Testis (tissue), 3 donors: ENCODE data around the gene DDX1. TPM values are rescaled to one million over a fixed set of nuclear protein-coding genes. Genes with fewer than 3 reads are reported as not detected.

Experiments
- DNase-seq: peaks from one replicate; pipeline ENCODE4 v3.0.0-alpha.2; 2019
- H3K27ac ChIP-seq, 2 donors: fragments of 200-600 bp; sonication (generic); one replicate each; pipeline ENCODE4 v1.5.1; 2019
- H3K27me3 ChIP-seq: fragments of 200-600 bp; sonication (generic); one replicate; pipeline ENCODE4 v1.5.1; 2019
- H3K36me3 ChIP-seq: fragments of 200-600 bp; sonication (generic); one replicate; pipeline ENCODE4 v1.5.1; 2017; ENCODE audit warnings: low read depth; ENCODE audit errors: missing control alignments
- H3K4me1 ChIP-seq: fragments of 200-600 bp; sonication (generic); one replicate; pipeline ENCODE4 v1.5.1; 2019
- H3K4me3 ChIP-seq, 2 donors: fragments of 200-600 bp; sonication (generic); one replicate each; pipeline ENCODE4 v1.5.1; 2017 to 2019
- H3K9me3 ChIP-seq: fragments of 200-600 bp; sonication (generic); one replicate; pipeline ENCODE4 v1.5.1; 2017
- CTCF ChIP-seq, 3 experiments: fragments of 450-650 bp in 2 of 3; fragments of 200-600 bp in 1 of 3; sonication (generic) in 1 of 3; IDR thresholded peaks; one replicate each; pipeline ENCODE4 v1.5.1; 2016 to 2019; ENCODE audit warnings: antibody characterized with exemption in 3 of 3, mild to moderate bottlenecking in 2 of 3, moderate library complexity in 1 of 3
- POLR2A ChIP-seq: fragments of 450-650 bp; IDR thresholded peaks from one replicate; pipeline ENCODE4 v1.6.1; 2017; ENCODE audit warnings: antibody characterized with exemption, mild to moderate bottlenecking, moderate library complexity
- WGBS, 2 donors: methylation state at CpG; one replicate each; pipeline ENCODE4 v1.1.5; 2018; 5-methylcytosine and 5-hydroxymethylcytosine counted together
- intact Hi-C: fragments of 100-400 bp; cut with DNase I; formaldehyde crosslinking; loops from one replicate; pipeline ENCODE4 v1.15.1; 2023; ENCODE audit warnings: low total_unique reads
- polyA plus RNA-seq: library from polyadenylated mRNA; stranded (reverse); fragments of 350-450 nt; fragmentation: Illumina TruSeq; extraction: RNeasy Lipid Tissue Mini Kit (QIAGEN cat#74804); gene quantifications from one replicate; pipeline ENCODE4 v1.2.3, GENCODE V29; 2014; ENCODE audit warnings: low read depth, low replicate concordance; ENCODE audit not compliant: insufficient read depth
- total RNA-seq, 2 donors: library from RNA; depleted of rRNA; stranded (reverse); fragments of >200 nt; gene quantifications; one replicate each; pipeline ENCODE4 v1.2.3, GENCODE V29; 2016

The DDX1 gene
- total and polyA plus RNA-seq, 3 donors from 2014 or later = 60.4 to 66.9 (median 65.0) TPM

GRCh38 chr2:15673919-15674636, 82.4 kb downstream of the DDX1 start:
- WGBS, 2 donors = 81 to 91% methylated on average over 7 of the region's 7 CpGs
- no peak for DNase-seq
- TF ChIP-seq CTCF (IDR thresholded peaks at IDR 0.05) (no peak), POLR2A (no peak)
- H3K36me3 ChIP-seq = no peaks in the 10 kb centered on the region
- no peaks in the 10 kb centered on the region for H3K27me3 ChIP-seq
- intact Hi-C loops = no loop called here
- H3K4me3 ChIP-seq = no peak overlapping the region
- no peaks in the 10 kb centered on the region for H3K4me1 ChIP-seq
- H3K27ac ChIP-seq = no peak overlapping the region
- no peaks in the 10 kb centered on the region for H3K9me3 ChIP-seq

GRCh38 chr2:15674637-15675455, 83.2 kb downstream of the DDX1 start:
- no peak for DNase-seq
- Histone ChIP-seq H3K27me3 (no peaks in the 10 kb centered on the region), H3K9me3 (no peaks in the 10 kb centered on the region), H3K4me1 (no peaks in the 10 kb centered on the region), H3K4me3 (no peak overlapping the region), H3K36me3 (no peaks in the 10 kb centered on the region), H3K27ac (no peak overlapping the region)
- TF ChIP-seq POLR2A (no peak), CTCF (IDR thresholded peaks at IDR 0.05) (no peak)
- 91 to 93% methylated on average over 16 of the region's 16 CpGs for WGBS, 2 donors
- intact Hi-C loops = no loop called here

GRCh38 chr2:15675456-15676195, 84.0 kb downstream of the DDX1 start:
- H3K9me3 ChIP-seq = no peaks in the 10 kb centered on the region
- no peak overlapping the region for H3K27ac ChIP-seq
- TF ChIP-seq POLR2A (no peak), CTCF (IDR thresholded peaks at IDR 0.05) (no peak)
- 86 to 88% methylated on average over 9 to 10 of the region's 10 CpGs for WGBS, 2 donors
- H3K4me1 ChIP-seq = no peaks in the 10 kb centered on the region
- H3K4me3 ChIP-seq = no peak overlapping the region
- DNase-seq = no peak
- H3K36me3 ChIP-seq = no peaks in the 10 kb centered on the region
- intact Hi-C loops = no loop called here
- no peaks in the 10 kb centered on the region for H3K27me3 ChIP-seq

- WGBS, 2 donors = 32 to 33% methylated on average over 9 of the region's 9 CpGs
Observed at GRCh38 chr2:15677141-15677843, 85.6 kb downstream of the DDX1 start.

More at GRCh38 chr2:15677141-15677843, 85.6 kb downstream of the DDX1 start:
- no peaks in the 10 kb centered on the region for H3K36me3 ChIP-seq
- no peaks in the 10 kb centered on the region for H3K9me3 ChIP-seq
- H3K4me3 ChIP-seq = no peak overlapping the region
- intact Hi-C loops = no loop called here
- DNase-seq = no peak
- no peak overlapping the region for H3K27ac ChIP-seq
- H3K4me1 ChIP-seq = no peaks in the 10 kb centered on the region
- TF ChIP-seq CTCF (IDR thresholded peaks at IDR 0.05) = no peak
- no peak for TF ChIP-seq POLR2A
- no peaks in the 10 kb centered on the region for H3K27me3 ChIP-seq
